GM23248 (cell line): Measurements from ENCODE around the gene PAPLN.

ENCODE experiments used
- EZH2 ChIP-seq: fragments of 200-600 bp; sonication (generic); IDR thresholded peaks from 2 replicates; pipeline ENCODE4 v1.6.1; 2018; ENCODE audit warnings: antibody characterized with exemption, mild to moderate bottlenecking; ENCODE audit not compliant: insufficient read depth, poor library complexity, severe bottlenecking
- EZH2phosphoT487 ChIP-seq: fragments of 200-600 bp; sonication (generic); IDR thresholded peaks from 2 replicates; pipeline ENCODE4 v1.6.1; 2018; ENCODE audit warnings: antibody characterized with exemption, moderate library complexity, mild to moderate bottlenecking, low read depth; ENCODE audit not compliant: insufficient read depth

GRCh38 chr14:73293782-73294781 lies 56.8 kb downstream of the PAPLN start:
- TF ChIP-seq EZH2 (no peak), EZH2phosphoT487 (no peak)
